ENCODE results near the gene FAM227B.
"Not testable (repeated sequence)": the region's sequence is repeated elsewhere in the genome, so short reads cannot be mapped to it uniquely, and the experiment has no call there.

FAM227B gene

GRCh38 chr15:49494842-49495241 is 125.8 kb downstream of the FAM227B start:
- no peak for DNase-seq (ENCODE audit: low read depth, low spot score)

GRCh38 chr15:49492830-49493229 is 127.8 kb downstream of the FAM227B start:
- DNase-seq (ENCODE audit: low read depth, low spot score), result no peak

DNA sequence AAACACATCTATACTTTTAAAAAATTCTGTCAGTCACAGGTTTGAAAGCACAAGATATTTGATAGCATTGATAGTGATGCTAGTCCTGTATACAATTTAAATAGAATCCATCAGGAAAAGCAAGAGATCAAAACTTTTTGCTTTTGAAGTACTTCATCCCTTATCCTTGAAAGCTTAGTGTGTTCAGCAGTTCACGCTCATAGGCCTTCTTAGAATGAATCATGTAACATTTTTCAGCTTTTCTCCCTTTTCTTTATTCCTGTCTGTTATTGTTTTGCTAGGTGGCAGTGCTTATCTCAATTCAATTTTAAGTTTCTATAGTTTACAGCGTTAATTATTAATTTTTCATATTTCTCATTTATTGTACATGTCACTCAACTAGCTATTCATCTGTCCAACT is 128.5 kb downstream of the FAM227B start:
- no peak for DNase-seq (ENCODE audit: low read depth, low spot score)

DNA sequence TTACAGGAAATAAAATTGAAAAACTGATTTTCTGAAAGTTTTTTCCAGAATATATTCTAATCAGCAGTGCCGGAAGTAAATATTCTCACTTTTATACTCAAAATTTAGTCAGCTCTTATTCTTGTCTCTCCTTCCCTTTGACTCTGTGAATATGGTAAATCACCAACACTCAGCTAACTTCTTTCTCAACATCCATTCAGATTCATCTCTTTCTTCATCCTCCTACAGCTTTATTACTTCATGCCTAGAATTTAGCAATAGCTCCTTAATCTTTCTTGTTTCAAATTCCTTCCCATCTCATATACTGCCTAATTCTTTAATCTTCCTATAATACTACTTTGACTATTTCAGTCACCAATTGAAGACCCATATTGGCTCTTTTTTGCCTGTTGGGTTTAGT is 129.7 kb downstream of the FAM227B start:
- no peak for DNase-seq (ENCODE audit: low read depth, low spot score)

DNA sequence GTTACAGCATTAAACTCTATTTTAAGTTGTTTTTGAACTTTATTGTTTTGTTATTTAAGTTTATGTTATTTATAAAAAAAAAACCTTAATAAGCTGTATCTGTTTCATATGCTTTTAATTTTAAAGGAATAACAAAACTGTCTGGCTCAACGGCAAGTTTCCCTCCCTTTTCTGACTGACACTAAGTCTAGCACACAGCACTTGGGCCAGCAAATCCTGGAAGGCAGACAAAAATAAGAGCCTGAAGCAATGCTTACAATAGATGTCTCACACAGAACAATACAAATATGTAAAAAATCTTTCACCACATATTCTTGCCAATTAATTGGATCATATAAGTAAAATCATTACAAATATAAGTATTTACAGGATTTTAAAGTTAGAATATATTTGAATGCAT is 135.2 kb downstream of the FAM227B start:
- not testable (repeated sequence) for DNase-seq (ENCODE audit: low read depth, low spot score)

DNA sequence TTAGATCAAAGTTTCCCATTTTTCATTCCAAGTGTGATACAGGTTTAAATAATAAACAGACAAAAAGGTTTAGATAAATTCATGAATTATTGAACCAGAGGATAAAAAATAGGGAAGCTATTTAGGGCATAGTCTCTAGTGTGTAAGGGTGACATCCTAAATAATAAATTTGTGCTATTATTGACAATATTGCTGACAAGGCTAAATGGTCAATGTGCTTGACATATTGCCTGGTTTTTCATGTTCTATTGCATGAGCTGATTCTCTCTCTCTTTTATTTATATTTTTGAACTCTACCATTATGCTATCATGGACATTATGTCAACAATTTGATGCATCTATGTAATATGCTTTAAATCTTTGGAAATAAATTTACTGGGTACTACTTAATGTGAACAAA is 141.6 kb downstream of the FAM227B start:
- not testable (repeated sequence) for DNase-seq (ENCODE audit: low read depth, low spot score)

DNA sequence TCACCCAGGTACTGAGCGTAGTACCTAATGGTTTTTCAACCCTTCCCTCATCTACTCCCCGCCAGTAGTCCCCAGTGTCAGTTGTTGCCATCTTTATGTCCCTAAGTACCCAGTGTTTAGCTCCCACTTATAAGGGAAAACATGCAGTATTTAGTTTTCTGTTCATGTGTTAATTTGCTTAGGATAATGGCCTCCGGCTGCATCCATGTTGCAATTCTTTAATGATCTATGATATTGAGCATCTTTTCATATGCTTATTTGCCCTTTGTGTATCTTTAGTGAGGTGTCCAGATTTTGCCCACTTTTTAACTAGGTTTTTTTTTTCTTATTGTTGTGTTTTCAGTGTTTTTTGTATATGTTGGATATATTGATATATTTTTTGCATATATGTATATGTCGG is 142.6 kb downstream of the FAM227B start:
- DNase-seq (ENCODE audit: low read depth, low spot score), result not testable (repeated sequence)

GRCh38 chr15:49473031-49473430 is 147.6 kb downstream of the FAM227B start:
- no peak for DNase-seq (ENCODE audit: low read depth, low spot score)

- no peak for DNase-seq (ENCODE audit: low read depth, low spot score)
Measured at GRCh38 chr15:49472338-49472737, 148.3 kb downstream of the FAM227B start.

GRCh38 chr15:49471733-49472132 is 148.9 kb downstream of the FAM227B start:
- DNase-seq (ENCODE audit: low read depth, low spot score), result no peak

GRCh38 chr15:49471248-49471647 is 149.4 kb downstream of the FAM227B start:
- not testable (repeated sequence) for DNase-seq (ENCODE audit: low read depth, low spot score)

- no peak for DNase-seq (ENCODE audit: low read depth, low spot score)
Measured at GRCh38 chr15:49468481-49468839, 152.2 kb downstream of the FAM227B start.

GRCh38 chr15:49467746-49468480 is 152.7 kb downstream of the FAM227B start:
- DNase-seq (ENCODE audit: low read depth, low spot score), result no peak

GRCh38 chr15:49466119-49466518 is 154.5 kb downstream of the FAM227B start:
- DNase-seq (ENCODE audit: low read depth, low spot score), result no peak

GRCh38 chr15:49464522-49464921 is 156.1 kb downstream of the FAM227B start:
- DNase-seq (ENCODE audit: low read depth, low spot score), result no peak

- no peak for DNase-seq (ENCODE audit: low read depth, low spot score)
Measured at GRCh38 chr15:49462232-49462844, 158.3 kb downstream of the FAM227B start.

DNA sequence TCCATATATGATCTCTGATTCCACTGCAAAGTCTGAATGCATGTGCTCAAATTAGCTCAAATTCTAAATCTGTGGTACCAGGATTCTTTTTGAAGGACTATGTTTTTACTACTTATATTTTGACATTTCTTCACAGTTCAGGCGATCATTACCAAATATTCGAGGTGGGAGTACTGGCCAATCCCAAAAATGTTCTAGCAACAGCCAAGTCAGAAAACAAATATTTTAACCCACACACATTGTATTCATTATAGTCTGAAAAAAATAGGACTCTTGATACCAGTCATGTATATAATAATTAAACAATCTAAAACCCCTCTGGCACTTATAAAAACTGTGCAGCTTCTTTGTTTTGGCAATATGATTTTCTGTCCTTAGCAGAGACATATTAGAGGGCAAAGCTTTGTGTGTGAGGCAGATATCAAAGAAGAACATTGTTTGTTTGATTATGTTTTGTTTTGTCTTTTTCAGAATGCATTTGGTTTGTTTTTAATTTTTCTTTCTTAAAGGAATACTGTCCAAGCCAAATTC is 160.1 kb downstream of the FAM227B start:
- no peak for DNase-seq (ENCODE audit: low read depth, low spot score)

- DNase-seq (ENCODE audit: low read depth, low spot score), result no peak
Measured at GRCh38 chr15:49458145-49458544, 162.5 kb downstream of the FAM227B start.

DNA sequence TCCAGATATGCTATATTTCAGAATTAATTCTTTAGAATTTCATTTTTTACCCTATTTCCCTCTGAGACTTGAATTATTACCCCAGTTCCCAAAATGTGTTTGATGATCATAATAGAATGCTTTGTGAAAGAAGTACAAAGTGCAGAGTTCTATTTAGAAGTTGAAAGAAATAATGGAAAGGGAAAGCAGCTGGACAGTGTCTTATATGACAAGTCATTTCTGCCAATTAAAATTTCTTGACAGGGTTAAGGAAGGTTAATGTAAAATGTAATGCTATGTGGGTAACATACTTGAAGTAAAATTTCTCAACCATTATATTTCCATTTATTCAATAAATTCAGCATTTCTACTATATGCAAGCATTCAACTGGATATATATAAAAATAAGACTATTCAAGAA is 164.5 kb downstream of the FAM227B start:
- DNase-seq (ENCODE audit: low read depth, low spot score), result no peak

DNA sequence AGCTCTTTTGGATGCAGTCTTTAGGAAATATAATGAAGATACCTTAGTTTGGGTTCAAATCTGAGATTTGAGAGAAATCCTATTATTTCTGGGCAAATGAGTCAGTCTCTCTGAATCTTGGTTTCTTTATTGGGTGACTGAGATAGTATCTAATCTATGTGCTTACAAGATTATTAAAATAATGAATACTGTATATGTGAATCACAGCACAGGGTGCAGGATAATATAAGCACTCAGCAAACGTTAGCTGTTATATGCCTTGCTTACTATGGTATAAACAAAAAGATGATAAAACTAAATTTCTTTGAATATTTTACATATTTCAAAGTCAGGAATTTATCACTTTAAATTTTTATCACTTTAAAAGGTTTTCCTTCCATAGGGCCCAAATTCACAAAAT is 168.0 kb downstream of the FAM227B start:
- DNase-seq (ENCODE audit: low read depth, low spot score), result no peak

- no peak for DNase-seq (ENCODE audit: low read depth, low spot score)
Measured at GRCh38 chr15:49441816-49442215, 178.8 kb downstream of the FAM227B start.

DNA sequence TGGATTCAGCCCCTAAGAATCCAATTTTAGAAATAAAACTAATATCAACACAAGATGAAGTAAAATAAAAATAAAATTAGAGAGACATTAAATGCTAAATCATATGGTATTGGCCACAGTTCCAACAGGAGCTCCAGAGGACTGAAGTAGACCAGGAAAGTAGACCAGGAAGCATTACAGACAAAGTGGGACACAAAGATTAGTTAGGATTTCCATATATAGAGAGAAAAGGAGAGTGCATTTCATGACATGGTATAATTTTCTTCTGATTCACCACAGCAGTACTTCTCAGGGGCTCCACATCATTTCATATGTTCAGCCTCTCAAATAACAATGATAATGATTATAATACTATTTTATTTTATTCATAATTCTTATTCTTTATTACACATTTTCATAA is 179.3 kb downstream of the FAM227B start:
- no peak for DNase-seq (ENCODE audit: low read depth, low spot score)

GRCh38 chr15:49439678-49440395 is 180.8 kb downstream of the FAM227B start:
- no peak for DNase-seq (ENCODE audit: low read depth, low spot score)

Measured in iPS DF 19.7 (cell line).